ENCODE measurements around the gene PPP1R13B. TPM values are rescaled to one million over a fixed set of nuclear protein-coding genes. Genes with fewer than 3 reads are reported as not detected.

Gene PPP1R13B
- total RNA-seq, 2 experiments from 2014 or later, result 8.2 to 18.9 TPM

DNA sequence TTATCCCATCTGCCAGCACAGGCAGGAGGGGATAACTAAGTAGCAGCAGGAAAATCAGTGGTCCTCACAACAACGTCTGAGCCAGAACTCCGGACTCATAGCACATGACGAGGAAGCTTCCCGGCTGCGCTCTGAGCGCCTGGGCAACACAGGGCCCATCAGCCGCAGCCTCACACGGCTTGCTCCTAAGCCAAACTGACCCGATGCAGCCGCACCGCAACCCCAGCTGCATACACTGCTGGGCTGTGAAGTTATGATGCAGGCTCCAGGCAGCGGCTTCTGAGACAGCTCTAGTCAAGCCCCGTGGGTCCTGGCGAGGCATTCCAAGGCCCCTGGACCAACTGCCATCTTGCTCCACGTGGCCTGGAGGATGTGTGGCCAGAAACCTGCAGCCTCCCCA is 103.7 kb downstream of the PPP1R13B start:
- Histone ChIP-seq H3K4me3 (ENCODE audit: low read depth, low read length, poor library complexity, severe bottlenecking) (no peak overlapping the region), H3K9me3 (ENCODE audit: low read length) (no peaks in the 10 kb centered on the region), H3K79me2 (ENCODE audit: insufficient read depth, low read depth, low read length) (no peaks in the 10 kb centered on the region), H3K36me3 (ENCODE audit: insufficient read depth, low read length) (no peaks in the 10 kb centered on the region), H3K9me2 (ENCODE audit: insufficient read depth, low read length) (no peaks in the 10 kb centered on the region), H3K4me2 (ENCODE audit: low read length) (peak overlapping the region; percentile 37), H4K20me1 (ENCODE audit: insufficient read depth, low read length) (no peaks in the 10 kb centered on the region), H3K4me1 (ENCODE audit: insufficient read depth, low read length, poor library complexity, severe bottlenecking) (peaks cover 38% of the 10 kb centered on the region), H2AFZ (ENCODE audit: low read length) (no peak overlapping the region), H3K27ac (ENCODE audit: low read depth, low read length, poor library complexity, severe bottlenecking) (no peak overlapping the region)
- BruUV-seq (replicated peaks), result no TSS peak
- CTCF ChIA-PET (ENCODE audit: unreplicated experiment), result no interaction called here
- intact Hi-C loops (cut with micrococcal nuclease; ENCODE audit: unreplicated experiment), result no loop called here
- no peak for TF ChIP-seq CTCF (conservative IDR thresholded peaks at IDR 0.05; ENCODE audit: low read length)
- TF ChIP-seq EZH2phosphoT487 (IDR thresholded peaks at IDR 0.05; ENCODE audit: borderline replicate concordance, low read depth, low read length), result no peak
- POLR2A ChIA-PET, result no interaction called here
- no peak for DNase-seq (ENCODE audit: low spot score)

GRCh38 chr14:103742499-103743255 is 104.7 kb downstream of the PPP1R13B start:
- H3K4me2 ChIP-seq (ENCODE audit: low read length), result no peak overlapping the region
- BruUV-seq (replicated peaks), result no TSS peak
- POLR2A ChIA-PET, result interaction anchor here (0.6 kb wide), 1 partner anchor 52 kb away, joined by 5 read pairs; no protein-coding TSS in a partner anchor

More at GRCh38 chr14:103742499-103743255, 104.7 kb downstream of the PPP1R13B start:
- Histone ChIP-seq H3K4me3 (ENCODE audit: low read depth, low read length, poor library complexity, severe bottlenecking) (no peak overlapping the region), H3K9me2 (ENCODE audit: insufficient read depth, low read length) (no peaks in the 10 kb centered on the region), H3K79me2 (ENCODE audit: insufficient read depth, low read depth, low read length) (no peaks in the 10 kb centered on the region), H3K9me3 (ENCODE audit: low read length) (no peaks in the 10 kb centered on the region), H3K27ac (ENCODE audit: low read depth, low read length, poor library complexity, severe bottlenecking) (no peak overlapping the region), H3K36me3 (ENCODE audit: insufficient read depth, low read length) (no peaks in the 10 kb centered on the region), H3K4me1 (ENCODE audit: insufficient read depth, low read length, poor library complexity, severe bottlenecking) (peaks cover 28% of the 10 kb centered on the region), H4K20me1 (ENCODE audit: insufficient read depth, low read length) (no peaks in the 10 kb centered on the region), H2AFZ (ENCODE audit: low read length) (no peak overlapping the region)
- TF ChIP-seq EZH2phosphoT487 (IDR thresholded peaks at IDR 0.05; ENCODE audit: borderline replicate concordance, low read depth, low read length), result no peak
- TF ChIP-seq CTCF (conservative IDR thresholded peaks at IDR 0.05; ENCODE audit: low read length), result no peak
- DNase-seq (ENCODE audit: low spot score), result no peak
- CTCF ChIA-PET (ENCODE audit: unreplicated experiment), result no interaction called here
- intact Hi-C loops (cut with micrococcal nuclease; ENCODE audit: unreplicated experiment), result no loop called here
